OCI-LY3 (cell line): Measurements from ENCODE around the gene CDC37.
A peak's percentile ranks its signal among the peaks of the same experiment; 100 is the strongest.
"Not testable (repeated sequence)": the region's sequence is repeated elsewhere in the genome, so short reads cannot be mapped to it uniquely, and the experiment has no call there.

Experiments used
- H2AFZ ChIP-seq: fragments of 200-600, 300-600 bp; shearing (Covaris generic); 2 replicates; pipeline ENCODE4 v1.6.0; 2014; ENCODE audit warnings: antibody characterized with exemption, low read depth, low read length
- H3K27ac ChIP-seq: fragments of 200-600, 300-600 bp; sonication (generic); 2 replicates; pipeline ENCODE4 v1.5.1; 2014; ENCODE audit warnings: mild to moderate bottlenecking, low read length, moderate library complexity, mixed read lengths
- H3K27me3 ChIP-seq: fragments of 200-600, 300-600 bp; sonication (generic); 2 replicates; pipeline ENCODE4 v1.6.1; 2014; ENCODE audit warnings: low read depth, low read length, mixed read lengths
- H3K36me3 ChIP-seq: fragments of 200-600, 300-600 bp; sonication (generic); replicated peaks from 2 replicates; pipeline ENCODE3; 2014; ENCODE audit warnings: low read depth, low read length, mixed read lengths
- H3K4me1 ChIP-seq: fragments of 300-600, 200-600 bp; sonication (generic); 2 replicates; pipeline ENCODE4 v1.6.1; 2014; ENCODE audit warnings: low read length, mixed read lengths
- H3K4me2 ChIP-seq: fragments of 200-600, 300-600 bp; sonication (generic); 2 replicates; pipeline ENCODE4 v1.6.1; 2014; ENCODE audit warnings: low read length, mixed read lengths
- H3K4me3 ChIP-seq: fragments of 300-600, 200-600 bp; sonication (generic); 2 replicates; pipeline ENCODE4 v1.5.1; 2014; ENCODE audit warnings: antibody characterized with exemption, mild to moderate bottlenecking, low read length, moderate library complexity
- H3K79me2 ChIP-seq: fragments of 300-600, 200-600 bp; shearing (Covaris generic); 2 replicates; pipeline ENCODE4 v1.6.1; 2014; ENCODE audit warnings: mild to moderate bottlenecking, low read length, mixed read lengths
- H3K9ac ChIP-seq: fragments of 300-600, 200-600 bp; shearing (Covaris generic); 2 replicates; pipeline ENCODE4 v1.6.0; 2014; ENCODE audit warnings: mild to moderate bottlenecking, low read length, moderate library complexity
- H3K9me3 ChIP-seq: fragments of 200-600, 300-600 bp; shearing (Covaris generic); 2 replicates; pipeline ENCODE4 v1.6.1; 2014; ENCODE audit warnings: low read length, mixed read lengths; ENCODE audit not compliant: insufficient read depth
- H4K20me1 ChIP-seq: fragments of 200-600, 300-600 bp; sonication (generic); 2 replicates; pipeline ENCODE4 v1.6.1; 2016; ENCODE audit warnings: low read length, mixed read lengths; ENCODE audit not compliant: insufficient read depth
- CTCF ChIP-seq: fragments of 200-600, 300-600 bp; sonication (generic); IDR thresholded peaks from 2 replicates; pipeline ENCODE4 v1.5.1; 2014; ENCODE audit warnings: antibody characterized with exemption, low read length, low read depth
- EZH2phosphoT487 ChIP-seq: fragments of 200-600 bp; shearing (Covaris generic); IDR thresholded peaks from 2 replicates; pipeline ENCODE4 v1.6.1; 2018; ENCODE audit warnings: antibody characterized with exemption, mixed run types, low read depth

CDC37 gene

DNA sequence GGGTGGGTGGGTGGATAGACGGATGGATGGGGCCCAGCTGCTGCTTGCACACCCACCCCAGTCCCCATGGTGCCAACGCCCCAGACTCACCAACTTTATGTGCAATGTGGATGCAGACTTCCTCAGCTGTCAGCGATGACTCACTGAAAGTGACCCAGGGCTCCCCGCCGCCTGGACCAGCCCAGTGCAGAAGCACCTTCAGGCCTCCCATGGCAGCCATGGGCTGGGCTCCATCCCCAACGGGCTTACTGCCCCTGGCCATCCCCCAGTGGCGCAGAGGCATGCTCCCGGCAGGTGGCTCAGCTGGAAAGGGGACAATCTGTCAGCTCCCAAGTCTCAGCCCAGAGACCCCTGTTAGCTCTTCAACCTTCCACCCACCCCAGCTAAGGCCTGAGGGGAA lies 25.2 kb downstream of the CDC37 start:
- peaks cover 33% of the 10 kb centered on the region for H3K79me2 ChIP-seq
- no peak overlapping the region for H3K9ac ChIP-seq
- no peak overlapping the region for H3K4me2 ChIP-seq
- H3K4me1 ChIP-seq: peaks cover 21% of the 10 kb centered on the region
- no peak overlapping the region for H3K27ac ChIP-seq
- TF ChIP-seq EZH2phosphoT487 (no peak), CTCF (no peak)
- H3K4me3 ChIP-seq: no peak overlapping the region
- no peaks in the 10 kb centered on the region for H4K20me1 ChIP-seq
- no peaks in the 10 kb centered on the region for H3K27me3 ChIP-seq
- H3K9me3 ChIP-seq: no peaks in the 10 kb centered on the region
- H3K36me3 ChIP-seq: peaks cover 18% of the 10 kb centered on the region
- no peak overlapping the region for H2AFZ ChIP-seq

- not testable (repeated sequence) for H3K4me2 ChIP-seq, H4K20me1 ChIP-seq, H3K4me3 ChIP-seq, H3K27ac ChIP-seq, H2AFZ ChIP-seq, H3K9ac ChIP-seq, H3K9me3 ChIP-seq, H3K27me3 ChIP-seq
- H3K4me1 ChIP-seq: peaks cover 29% of the 10 kb centered on the region
- H3K79me2 ChIP-seq: peaks cover 39% of the 10 kb centered on the region
- H3K36me3 ChIP-seq: peaks cover 22% of the 10 kb centered on the region
Observed at GRCh38 chr19:10377140-10377640, 26.2 kb downstream of the CDC37 start.

DNA sequence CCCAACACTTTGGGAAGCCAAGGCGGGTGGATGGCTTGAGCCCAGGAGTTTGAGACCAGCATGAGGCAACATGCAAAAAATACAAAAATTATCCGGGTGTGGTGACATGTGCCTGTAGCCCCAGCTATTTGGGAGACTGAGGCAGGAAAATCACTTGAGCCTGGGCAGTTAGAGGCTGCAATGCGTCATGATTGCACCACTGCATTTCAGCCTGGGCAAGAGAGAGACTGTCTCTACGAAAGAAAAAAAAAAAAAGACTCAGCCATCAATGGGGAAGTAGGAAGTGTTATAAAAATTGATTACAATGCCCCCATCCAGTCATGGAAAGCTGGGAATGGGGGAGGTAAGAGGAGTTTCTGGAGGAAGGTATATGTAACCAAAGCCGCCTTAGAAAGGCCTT lies 28.4 kb downstream of the CDC37 start:
- H3K4me1 ChIP-seq: peaks cover 23% of the 10 kb centered on the region
- no peaks in the 10 kb centered on the region for H4K20me1 ChIP-seq
- H3K9me3 ChIP-seq: no peaks in the 10 kb centered on the region
- peaks cover 33% of the 10 kb centered on the region for H3K36me3 ChIP-seq
- H3K4me3 ChIP-seq: no peak overlapping the region
- H3K9ac ChIP-seq: no peak overlapping the region
- no peak overlapping the region for H2AFZ ChIP-seq
- no peaks in the 10 kb centered on the region for H3K27me3 ChIP-seq
- no peak overlapping the region for H3K4me2 ChIP-seq
- no peak for TF ChIP-seq EZH2phosphoT487
- TF ChIP-seq CTCF: no peak
- H3K27ac ChIP-seq: 0 out of 2 replicates have a peak overlapping the region, but pooled peaks have one; percentile 45
- H3K79me2 ChIP-seq: peaks cover 38% of the 10 kb centered on the region

- Histone ChIP-seq H3K4me1 (peaks cover 23% of the 10 kb centered on the region), H3K36me3 (peaks cover 45% of the 10 kb centered on the region)
Observed at GRCh38 chr19:10372690-10373089, 30.7 kb downstream of the CDC37 start.

More at GRCh38 chr19:10372690-10373089, 30.7 kb downstream of the CDC37 start:
- Histone ChIP-seq H3K79me2 (peaks cover 25% of the 10 kb centered on the region), H2AFZ (no peak overlapping the region), H3K27ac (peak overlapping the region; percentile 81), H3K9me3 (no peaks in the 10 kb centered on the region), H3K4me3 (no peak overlapping the region), H3K27me3 (no peaks in the 10 kb centered on the region), H3K9ac (peak overlapping the region; percentile 47; the same call in 1 of the 2 replicates), H3K4me2 (peak overlapping the region; percentile 60; the same call in 1 of the 2 replicates), H4K20me1 (no peaks in the 10 kb centered on the region)
- TF ChIP-seq CTCF (no peak), EZH2phosphoT487 (no peak)
